Measurements from ENCODE around the gene TMEM131.

TMEM131 gene

DNA sequence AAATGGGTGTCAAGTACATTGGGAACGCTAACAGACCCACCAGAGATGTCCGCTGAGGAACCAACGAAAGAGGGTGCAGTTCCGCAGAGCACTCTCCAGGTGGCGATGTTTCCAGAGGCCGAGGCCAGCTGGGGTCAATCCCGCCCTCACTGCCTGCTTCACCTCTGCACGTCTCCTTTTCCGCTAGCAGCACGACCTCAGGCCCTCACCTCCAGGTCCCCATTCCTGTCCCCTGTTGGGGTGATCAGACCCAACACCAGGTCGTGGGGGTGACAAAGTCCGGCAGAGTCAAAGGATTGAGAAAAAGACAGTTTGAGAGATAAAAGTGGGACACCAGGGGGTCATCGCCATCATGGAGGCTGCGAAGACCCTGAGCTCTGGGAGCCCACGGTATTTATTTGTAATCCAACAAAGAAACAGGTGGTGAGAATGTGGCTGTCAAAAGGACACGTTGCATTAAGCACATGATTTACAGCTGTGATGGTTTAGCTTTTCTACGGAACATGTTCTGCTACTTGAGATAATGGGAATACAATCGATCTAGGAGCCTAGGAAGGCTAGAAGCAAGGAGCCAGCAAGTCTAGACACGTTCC lies 255.1 kb downstream of the TMEM131 start:
- CTCF ChIA-PET = interaction anchor here (0.6 to 3.9 kb wide), 22 partner anchors 8 to 1035 kb away, joined by 3 to 23 read pairs (median 4); no protein-coding TSS in a partner anchor
- POLR2A ChIA-PET = no interaction called here
- H3K36me3 ChIP-seq (ENCODE audit: control insufficient read depth in 2 of 2, insufficient read depth in 1 of 2, low read length in 2 of 2) = no peaks in the 10 kb centered on the region

DNA sequence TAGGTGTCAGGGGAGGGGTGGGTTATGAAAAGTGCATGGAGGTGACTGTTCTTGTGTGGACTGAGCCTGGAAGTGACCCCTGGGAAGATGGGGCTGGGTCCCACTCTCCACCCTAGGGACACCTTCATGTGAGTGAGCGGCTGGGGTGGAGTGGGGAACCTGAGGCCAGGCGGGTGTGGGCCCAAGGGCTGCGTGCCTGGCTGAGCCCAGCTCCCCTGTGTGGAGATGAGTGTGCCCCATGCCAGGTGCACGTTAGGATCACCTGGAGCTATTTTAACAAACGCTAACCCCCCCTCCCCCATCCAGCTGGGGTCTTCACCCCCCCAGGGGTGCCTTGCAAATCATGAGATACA lies 255.9 kb downstream of the TMEM131 start:
- H3K9me3 ChIP-seq (ENCODE audit: control insufficient read depth, insufficient read depth, low read depth, low read length) = no peaks in the 10 kb centered on the region
- H3K4me1 ChIP-seq (ENCODE audit: control insufficient read depth, insufficient read depth, low read length) = no peaks in the 10 kb centered on the region
- no peak overlapping the region for H3K27ac ChIP-seq (ENCODE audit: extremely low read depth, low read depth, low read length)
- no peak overlapping the region for H3K4me3 ChIP-seq (ENCODE audit: low read depth, low read length)
- TF ChIP-seq ZNF530 (tag by site-specific recombination; IDR thresholded peaks at IDR 0.05; ENCODE audit: low read depth) (no peak), ZNF132 (tag by site-specific recombination; IDR thresholded peaks at IDR 0.05; ENCODE audit: borderline replicate concordance) (no peak)
- TF ChIP-seq, protein P1, sequence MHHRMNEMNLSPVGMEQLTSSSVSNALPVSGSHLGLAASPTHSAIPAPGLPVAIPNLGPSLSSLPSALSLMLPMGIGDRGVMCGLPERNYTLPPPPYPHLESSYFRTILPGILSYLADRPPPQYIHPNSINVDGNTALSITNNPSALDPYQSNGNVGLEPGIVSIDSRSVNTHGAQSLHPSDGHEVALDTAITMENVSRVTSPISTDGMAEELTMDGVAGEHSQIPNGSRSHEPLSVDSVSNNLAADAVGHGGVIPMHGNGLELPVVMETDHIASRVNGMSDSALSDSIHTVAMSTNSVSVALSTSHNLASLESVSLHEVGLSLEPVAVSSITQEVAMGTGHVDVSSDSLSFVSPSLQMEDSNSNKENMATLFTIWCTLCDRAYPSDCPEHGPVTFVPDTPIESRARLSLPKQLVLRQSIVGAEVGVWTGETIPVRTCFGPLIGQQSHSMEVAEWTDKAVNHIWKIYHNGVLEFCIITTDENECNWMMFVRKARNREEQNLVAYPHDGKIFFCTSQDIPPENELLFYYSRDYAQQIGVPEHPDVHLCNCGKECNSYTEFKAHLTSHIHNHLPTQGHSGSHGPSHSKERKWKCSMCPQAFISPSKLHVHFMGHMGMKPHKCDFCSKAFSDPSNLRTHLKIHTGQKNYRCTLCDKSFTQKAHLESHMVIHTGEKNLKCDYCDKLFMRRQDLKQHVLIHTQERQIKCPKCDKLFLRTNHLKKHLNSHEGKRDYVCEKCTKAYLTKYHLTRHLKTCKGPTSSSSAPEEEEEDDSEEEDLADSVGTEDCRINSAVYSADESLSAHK (tag by site-specific recombination; IDR thresholded peaks at IDR 0.05) = no peak
- H3K36me3 ChIP-seq (ENCODE audit: control insufficient read depth in 2 of 2, insufficient read depth in 1 of 2, low read length in 2 of 2) = no peaks in the 10 kb centered on the region
- ChIA-PET CTCF (interaction anchor here (0.6 to 3.9 kb wide), 20 partner anchors 9 to 676 kb away, joined by 3 to 23 read pairs (median 3); no protein-coding TSS in a partner anchor), POLR2A (no interaction called here)

More for the DNA sequence above, 255.1 kb downstream of the TMEM131 start:
- no peak overlapping the region for H3K4me3 ChIP-seq (ENCODE audit: low read depth, low read length)
- no peak overlapping the region for H3K27ac ChIP-seq (ENCODE audit: extremely low read depth, low read depth, low read length)
- peak; percentile 40; the same call in 1 of the 2 replicates for TF ChIP-seq SCRT2 (tag by site-specific recombination; IDR thresholded peaks at IDR 0.05)
- TF ChIP-seq ZNF473 (tag by site-specific recombination; IDR thresholded peaks at IDR 0.05) = no peak
- no peak for TF ChIP-seq ZNF514 (tag by site-specific recombination; IDR thresholded peaks at IDR 0.05)
- TF ChIP-seq HOXC10 (CRISPR knock-in tag; IDR thresholded peaks at IDR 0.05) = no peak
- peak; percentile 33 for TF ChIP-seq SETDB1 (IDR thresholded peaks at IDR 0.05; ENCODE audit: insufficient read length, low read length)
- peak; percentile 58; the same call in 1 of the 2 replicates for TF ChIP-seq TRIM28 (IDR thresholded peaks at IDR 0.05; ENCODE audit: borderline replicate concordance, low read length)
- TF ChIP-seq, protein P2, sequence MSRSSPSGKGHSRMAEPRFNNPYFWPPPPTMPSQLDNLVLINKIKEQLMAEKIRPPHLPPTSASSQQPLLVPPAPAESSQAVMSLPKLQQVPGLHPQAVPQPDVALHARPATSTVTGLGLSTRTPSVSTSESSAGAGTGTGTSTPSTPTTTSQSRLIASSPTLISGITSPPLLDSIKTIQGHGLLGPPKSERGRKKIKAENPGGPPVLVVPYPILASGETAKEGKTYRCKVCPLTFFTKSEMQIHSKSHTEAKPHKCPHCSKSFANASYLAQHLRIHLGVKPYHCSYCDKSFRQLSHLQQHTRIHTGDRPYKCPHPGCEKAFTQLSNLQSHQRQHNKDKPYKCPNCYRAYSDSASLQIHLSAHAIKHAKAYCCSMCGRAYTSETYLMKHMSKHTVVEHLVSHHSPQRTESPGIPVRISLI (tag by site-specific recombination; IDR thresholded peaks at IDR 0.05) = no peak
- TF ChIP-seq, protein P3, sequence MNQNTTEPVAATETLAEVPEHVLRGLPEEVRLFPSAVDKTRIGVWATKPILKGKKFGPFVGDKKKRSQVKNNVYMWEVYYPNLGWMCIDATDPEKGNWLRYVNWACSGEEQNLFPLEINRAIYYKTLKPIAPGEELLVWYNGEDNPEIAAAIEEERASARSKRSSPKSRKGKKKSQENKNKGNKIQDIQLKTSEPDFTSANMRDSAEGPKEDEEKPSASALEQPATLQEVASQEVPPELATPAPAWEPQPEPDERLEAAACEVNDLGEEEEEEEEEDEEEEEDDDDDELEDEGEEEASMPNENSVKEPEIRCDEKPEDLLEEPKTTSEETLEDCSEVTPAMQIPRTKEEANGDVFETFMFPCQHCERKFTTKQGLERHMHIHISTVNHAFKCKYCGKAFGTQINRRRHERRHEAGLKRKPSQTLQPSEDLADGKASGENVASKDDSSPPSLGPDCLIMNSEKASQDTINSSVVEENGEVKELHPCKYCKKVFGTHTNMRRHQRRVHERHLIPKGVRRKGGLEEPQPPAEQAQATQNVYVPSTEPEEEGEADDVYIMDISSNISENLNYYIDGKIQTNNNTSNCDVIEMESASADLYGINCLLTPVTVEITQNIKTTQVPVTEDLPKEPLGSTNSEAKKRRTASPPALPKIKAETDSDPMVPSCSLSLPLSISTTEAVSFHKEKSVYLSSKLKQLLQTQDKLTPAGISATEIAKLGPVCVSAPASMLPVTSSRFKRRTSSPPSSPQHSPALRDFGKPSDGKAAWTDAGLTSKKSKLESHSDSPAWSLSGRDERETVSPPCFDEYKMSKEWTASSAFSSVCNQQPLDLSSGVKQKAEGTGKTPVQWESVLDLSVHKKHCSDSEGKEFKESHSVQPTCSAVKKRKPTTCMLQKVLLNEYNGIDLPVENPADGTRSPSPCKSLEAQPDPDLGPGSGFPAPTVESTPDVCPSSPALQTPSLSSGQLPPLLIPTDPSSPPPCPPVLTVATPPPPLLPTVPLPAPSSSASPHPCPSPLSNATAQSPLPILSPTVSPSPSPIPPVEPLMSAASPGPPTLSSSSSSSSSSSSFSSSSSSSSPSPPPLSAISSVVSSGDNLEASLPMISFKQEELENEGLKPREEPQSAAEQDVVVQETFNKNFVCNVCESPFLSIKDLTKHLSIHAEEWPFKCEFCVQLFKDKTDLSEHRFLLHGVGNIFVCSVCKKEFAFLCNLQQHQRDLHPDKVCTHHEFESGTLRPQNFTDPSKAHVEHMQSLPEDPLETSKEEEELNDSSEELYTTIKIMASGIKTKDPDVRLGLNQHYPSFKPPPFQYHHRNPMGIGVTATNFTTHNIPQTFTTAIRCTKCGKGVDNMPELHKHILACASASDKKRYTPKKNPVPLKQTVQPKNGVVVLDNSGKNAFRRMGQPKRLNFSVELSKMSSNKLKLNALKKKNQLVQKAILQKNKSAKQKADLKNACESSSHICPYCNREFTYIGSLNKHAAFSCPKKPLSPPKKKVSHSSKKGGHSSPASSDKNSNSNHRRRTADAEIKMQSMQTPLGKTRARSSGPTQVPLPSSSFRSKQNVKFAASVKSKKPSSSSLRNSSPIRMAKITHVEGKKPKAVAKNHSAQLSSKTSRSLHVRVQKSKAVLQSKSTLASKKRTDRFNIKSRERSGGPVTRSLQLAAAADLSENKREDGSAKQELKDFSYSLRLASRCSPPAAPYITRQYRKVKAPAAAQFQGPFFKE (tag by site-specific recombination; IDR thresholded peaks at IDR 0.05; ENCODE audit: borderline replicate concordance) = no peak
- TF ChIP-seq KLF10 (tag by site-specific recombination; IDR thresholded peaks at IDR 0.05) = no peak
- peak; percentile 76 for TF ChIP-seq OSR2 (tag by site-specific recombination; IDR thresholded peaks at IDR 0.05)
- TF ChIP-seq, protein P4, sequence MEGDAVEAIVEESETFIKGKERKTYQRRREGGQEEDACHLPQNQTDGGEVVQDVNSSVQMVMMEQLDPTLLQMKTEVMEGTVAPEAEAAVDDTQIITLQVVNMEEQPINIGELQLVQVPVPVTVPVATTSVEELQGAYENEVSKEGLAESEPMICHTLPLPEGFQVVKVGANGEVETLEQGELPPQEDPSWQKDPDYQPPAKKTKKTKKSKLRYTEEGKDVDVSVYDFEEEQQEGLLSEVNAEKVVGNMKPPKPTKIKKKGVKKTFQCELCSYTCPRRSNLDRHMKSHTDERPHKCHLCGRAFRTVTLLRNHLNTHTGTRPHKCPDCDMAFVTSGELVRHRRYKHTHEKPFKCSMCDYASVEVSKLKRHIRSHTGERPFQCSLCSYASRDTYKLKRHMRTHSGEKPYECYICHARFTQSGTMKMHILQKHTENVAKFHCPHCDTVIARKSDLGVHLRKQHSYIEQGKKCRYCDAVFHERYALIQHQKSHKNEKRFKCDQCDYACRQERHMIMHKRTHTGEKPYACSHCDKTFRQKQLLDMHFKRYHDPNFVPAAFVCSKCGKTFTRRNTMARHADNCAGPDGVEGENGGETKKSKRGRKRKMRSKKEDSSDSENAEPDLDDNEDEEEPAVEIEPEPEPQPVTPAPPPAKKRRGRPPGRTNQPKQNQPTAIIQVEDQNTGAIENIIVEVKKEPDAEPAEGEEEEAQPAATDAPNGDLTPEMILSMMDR (tag by site-specific recombination; IDR thresholded peaks at IDR 0.05) = peak; percentile 65
- no peak for TF ChIP-seq ZNF433 (tag by site-specific recombination; IDR thresholded peaks at IDR 0.05; ENCODE audit: low read depth)
- peak; percentile 69 for TF ChIP-seq FEZF1 (tag by site-specific recombination; IDR thresholded peaks at IDR 0.05)
- no peaks in the 10 kb centered on the region for H3K4me1 ChIP-seq (ENCODE audit: control insufficient read depth, insufficient read depth, low read length)
- H3K9me3 ChIP-seq (ENCODE audit: control insufficient read depth, insufficient read depth, low read depth, low read length) = no peaks in the 10 kb centered on the region

Measured in HEK293 (cell line).